GM21526 (cell line): ENCODE data around the gene SNRPA1.
"Not testable (repeated sequence)": the region's sequence is repeated elsewhere in the genome, so short reads cannot be mapped to it uniquely, and the experiment has no call there.

Experiments
- ATAC-seq: cut with Tn5 transposase; IDR thresholded peaks from one replicate; pipeline ENCODE4 v1.9.1; 2021; ENCODE audit warnings: moderate library complexity; ENCODE audit not compliant: unreplicated experiment, low FRiP score

The SNRPA1 gene

DNA sequence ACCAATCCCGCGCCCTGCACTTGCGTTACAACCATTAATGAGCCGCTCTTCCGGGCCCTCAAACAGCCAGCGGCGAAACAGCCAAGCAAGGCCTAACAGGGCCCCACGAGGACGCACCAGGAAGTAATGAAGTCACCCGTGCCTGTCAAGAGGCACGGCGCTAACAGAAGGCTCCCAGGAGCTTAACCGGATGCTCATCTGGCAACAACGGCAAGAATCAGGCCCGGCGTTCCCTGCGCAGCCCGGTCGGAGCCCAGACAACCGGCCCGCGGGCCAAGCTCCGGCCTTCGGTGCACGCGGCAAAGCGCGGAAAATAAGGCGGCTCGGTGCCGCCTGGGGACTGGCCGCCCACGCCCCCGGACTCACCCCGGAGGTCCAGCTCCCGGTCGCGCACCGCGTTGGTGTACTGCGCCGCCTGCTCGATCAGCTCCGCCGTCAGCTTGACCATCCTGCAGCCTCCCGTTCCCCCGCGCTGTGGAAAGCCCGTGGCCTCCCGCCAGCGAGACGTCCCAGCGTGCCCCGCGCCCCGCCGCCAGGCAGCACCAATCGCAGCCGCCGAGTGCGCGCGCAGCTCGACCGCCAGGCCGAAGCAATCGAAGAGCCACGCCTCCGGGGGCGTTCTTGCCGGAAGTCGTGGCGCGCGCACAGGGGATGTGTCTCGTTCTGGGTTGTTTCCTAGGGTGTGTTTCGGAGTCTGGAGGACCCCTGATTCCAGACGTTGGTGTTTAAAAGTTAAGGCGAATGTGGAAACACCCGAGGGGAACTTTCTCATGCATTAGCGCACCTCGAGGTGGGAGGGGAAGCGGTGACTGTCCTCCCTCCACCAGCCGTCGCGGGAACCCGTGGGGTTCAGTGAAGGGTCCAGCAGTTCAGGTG lies at the start of gene SNRPA1:
SNRPA1 (minus strand) TSS at position 518 of the 876 bp plus-strand sequence; CDS start at position 448, 70 bp downstream.
- ATAC-seq = peak; percentile 71

GRCh38 chr15:101342056-101342455 lies 47.0 kb upstream of the SNRPA1 start:
- ATAC-seq = no peak

GRCh38 chr15:101338502-101339057 lies 43.5 kb upstream of the SNRPA1 start:
- ATAC-seq = no peak

GRCh38 chr15:101337976-101338375 lies 42.9 kb upstream of the SNRPA1 start:
- no peak for ATAC-seq

GRCh38 chr15:101333907-101334789 lies 39.1 kb upstream of the SNRPA1 start:
- ATAC-seq = not testable (repeated sequence)

DNA sequence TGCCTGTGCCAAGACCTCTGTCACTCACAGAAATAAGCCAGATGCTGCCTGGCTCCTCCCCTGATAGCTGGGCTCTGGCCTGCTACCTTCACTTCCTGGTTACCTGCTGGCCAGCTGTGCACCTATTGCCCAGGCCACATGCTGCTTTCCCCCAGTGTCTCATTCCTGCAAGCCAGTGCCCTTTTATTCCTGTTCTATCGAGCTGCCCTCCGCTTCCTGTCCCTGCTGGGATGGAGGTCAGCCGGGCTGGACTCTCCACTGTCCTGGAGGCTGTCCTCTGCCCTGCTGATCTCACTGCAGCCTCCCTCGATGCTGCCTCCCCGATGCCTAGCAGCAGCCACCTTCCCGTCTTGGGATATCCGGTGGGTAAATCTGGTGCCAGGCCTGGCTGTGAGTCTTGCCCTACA lies 37.0 kb upstream of the SNRPA1 start:
- no peak for ATAC-seq

DNA sequence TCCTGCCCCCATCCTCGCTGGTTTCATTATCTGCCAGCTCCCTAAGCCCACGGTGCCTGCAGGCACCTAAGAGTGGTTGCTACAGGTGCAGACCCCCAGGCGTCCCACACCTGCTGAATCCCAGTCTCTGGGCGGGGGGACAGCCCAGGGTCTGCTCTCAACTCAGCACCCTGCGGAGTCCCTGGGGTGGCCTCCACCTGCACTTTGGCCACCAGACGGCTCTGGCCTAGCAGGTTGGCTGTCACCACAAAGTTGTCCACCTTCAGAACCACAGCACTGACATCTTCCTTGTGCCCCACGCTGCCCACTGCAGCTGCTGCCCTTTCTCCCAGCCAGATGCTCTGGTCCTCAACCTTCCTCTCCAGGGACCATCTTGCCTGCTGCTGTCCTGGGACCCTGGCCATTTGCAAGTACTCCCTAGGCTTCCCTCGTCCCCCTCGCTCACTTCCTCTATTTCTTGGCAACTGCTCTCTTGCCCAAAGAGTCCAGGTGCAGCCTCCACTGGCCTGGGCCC lies 34.9 kb upstream of the SNRPA1 start:
- ATAC-seq = no peak

DNA sequence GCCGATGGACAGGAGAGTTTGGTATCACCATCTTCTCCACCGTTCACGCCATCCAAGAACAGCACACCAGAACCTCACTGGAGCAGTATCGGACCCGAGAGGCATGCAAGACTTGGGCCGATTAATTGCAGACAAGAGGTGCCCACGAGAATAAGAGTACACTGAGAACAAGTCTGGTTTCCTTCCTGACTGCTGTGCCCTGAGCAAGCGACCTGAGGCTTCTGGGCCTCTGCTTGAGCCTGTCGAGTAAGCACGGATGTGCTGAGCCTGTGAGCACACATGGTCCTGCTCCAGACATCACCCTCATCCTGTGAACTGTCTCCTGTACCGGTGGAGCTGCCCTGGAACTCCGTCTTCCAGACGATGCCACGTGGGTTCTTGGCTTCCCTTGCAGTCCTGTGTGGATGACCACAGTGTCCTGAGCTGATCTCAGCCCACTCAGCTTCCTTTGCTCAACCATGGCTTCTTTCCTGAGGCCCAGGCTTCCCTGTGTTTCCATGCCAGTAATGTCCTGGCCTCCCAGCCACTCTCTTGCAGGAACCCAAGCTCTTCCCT lies 34.3 kb upstream of the SNRPA1 start:
- ATAC-seq = no peak

DNA sequence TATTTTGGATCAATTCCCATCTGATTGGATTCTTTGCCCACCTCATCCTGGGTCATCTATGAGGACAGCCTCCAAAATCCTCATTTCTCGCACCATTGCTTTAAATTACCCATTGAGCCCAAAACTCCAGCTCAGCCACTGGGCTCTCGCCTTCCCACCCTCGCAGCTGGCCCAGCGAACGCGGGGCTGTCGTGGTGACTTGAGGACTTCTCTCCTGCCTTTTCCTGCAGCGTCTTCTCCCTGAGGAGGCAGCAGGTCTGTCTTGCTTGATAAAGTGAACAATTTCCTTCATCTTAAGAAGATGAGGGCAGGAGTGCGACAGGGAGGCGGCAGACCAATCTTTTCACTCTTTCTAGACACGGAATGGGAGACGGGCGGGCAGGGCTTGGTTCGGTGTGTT lies 33.0 kb upstream of the SNRPA1 start:
- no peak for ATAC-seq

DNA sequence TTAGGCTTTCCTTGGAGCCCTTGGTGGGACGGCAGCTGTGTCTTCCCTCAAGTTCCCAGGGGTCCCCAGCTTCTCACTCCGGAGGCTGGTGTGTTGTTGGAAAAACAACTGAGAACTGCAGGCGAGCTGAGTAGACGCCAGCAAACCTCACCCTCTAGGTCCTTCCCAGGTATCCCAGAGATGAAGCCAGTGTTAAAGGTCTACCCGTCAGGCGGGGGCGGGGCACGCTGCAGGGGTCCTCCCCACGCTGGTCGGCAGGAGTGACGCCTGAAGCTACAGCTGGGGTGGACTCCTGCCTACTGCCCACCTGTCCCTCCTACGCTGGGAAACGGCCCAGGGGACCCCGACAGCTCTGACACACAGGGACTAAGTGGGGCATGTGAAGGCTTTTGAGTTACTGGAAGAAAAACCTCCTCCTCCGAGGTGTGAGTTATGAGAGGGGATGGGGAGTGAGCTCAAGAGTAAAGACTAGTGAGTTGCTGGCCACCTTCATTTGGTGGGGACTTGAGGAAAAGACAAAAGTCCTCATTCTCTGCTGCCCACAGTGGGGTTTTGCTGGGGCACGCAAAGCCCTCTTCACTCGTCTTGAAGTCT lies 32.2 kb upstream of the SNRPA1 start:
- ATAC-seq = no peak

- ATAC-seq = no peak
These were observed 31.6 kb upstream of the SNRPA1 start for GRCh38 chr15:101326462-101327146.

GRCh38 chr15:101326026-101326315 lies 30.9 kb upstream of the SNRPA1 start:
- no peak for ATAC-seq

GRCh38 chr15:101325263-101326025 lies 30.4 kb upstream of the SNRPA1 start:
- no peak for ATAC-seq

- no peak for ATAC-seq
These were observed 29.6 kb upstream of the SNRPA1 start for GRCh38 chr15:101324524-101325177.

DNA sequence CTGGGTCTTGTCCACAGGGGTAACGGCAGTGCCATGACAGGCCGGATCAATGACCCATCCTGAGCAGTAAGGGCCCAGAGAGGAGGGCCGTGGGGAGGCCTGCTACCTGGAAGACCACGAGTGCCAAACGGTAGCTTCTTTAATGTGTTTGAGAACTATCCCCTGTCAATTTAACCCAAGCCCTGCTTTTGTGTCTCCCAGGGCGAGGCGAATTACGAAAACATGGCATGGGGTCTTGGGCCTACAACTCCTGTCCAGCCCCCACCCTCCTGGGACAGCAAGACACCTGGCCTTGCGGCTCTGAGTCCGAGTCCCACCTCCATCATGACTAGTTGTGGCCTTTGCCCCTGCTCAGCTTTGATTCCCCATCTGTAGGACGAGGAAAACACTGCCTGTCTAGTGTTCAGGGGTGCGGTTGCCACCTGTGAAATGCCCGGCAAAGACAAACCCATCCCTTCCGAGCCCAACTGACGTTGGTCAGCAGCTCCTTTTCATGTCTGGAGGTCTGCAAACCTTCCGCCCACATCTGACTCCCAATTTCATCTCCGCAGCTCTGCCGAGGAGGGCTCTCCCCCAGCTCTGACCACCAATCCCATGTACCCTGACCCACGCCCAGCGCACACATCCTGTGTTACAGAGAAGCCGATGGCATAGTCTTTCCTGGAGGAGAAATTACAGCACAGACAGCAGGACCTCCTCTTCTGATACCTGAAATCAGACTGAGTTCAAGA lies 28.9 kb upstream of the SNRPA1 start:
- no peak for ATAC-seq

- no peak for ATAC-seq
These were observed 27.9 kb upstream of the SNRPA1 start for GRCh38 chr15:101322854-101323477.

GRCh38 chr15:101322016-101322695 lies 27.1 kb upstream of the SNRPA1 start:
- ATAC-seq = no peak
